Activated gamma-delta T cell treated with Interleukin-2 at 50 U/mL for 16 hours (primary cell): ENCODE results near the gene GNG2.

Experiments
- DNase-seq: peaks from one replicate; pipeline ENCODE4 v3.0.0-alpha.2; 2020

The GNG2 gene

DNA sequence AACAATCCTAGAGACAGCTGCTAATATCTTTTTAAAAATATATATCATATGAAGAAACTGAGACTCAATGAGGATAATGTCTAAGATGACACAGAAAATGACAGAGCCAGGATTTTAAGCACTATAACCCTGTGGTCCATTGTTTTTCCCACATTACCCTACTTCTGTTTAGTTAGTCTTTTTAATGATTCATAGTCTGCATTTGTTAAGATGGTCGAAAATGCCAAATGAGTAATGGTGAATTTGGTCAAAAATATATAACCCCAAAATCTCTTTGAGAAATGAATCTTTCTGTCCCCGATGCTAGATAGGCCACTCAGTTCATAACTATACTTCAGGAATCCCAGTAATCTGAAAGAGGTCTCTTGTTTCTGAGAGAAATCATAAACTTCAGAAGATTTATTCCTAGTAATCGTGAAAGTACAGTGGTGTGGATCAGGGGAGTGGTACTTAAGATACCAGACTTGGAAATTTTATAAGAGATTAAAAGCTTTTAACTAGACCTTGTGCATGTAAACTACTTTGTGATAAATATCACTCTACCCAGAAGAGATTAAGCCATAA lies 139.7 kb downstream of the GNG2 start:
- DNase-seq: no peak

GRCh38 chr14:52000696-52001095 lies 140.3 kb downstream of the GNG2 start:
- DNase-seq: no peak

DNA sequence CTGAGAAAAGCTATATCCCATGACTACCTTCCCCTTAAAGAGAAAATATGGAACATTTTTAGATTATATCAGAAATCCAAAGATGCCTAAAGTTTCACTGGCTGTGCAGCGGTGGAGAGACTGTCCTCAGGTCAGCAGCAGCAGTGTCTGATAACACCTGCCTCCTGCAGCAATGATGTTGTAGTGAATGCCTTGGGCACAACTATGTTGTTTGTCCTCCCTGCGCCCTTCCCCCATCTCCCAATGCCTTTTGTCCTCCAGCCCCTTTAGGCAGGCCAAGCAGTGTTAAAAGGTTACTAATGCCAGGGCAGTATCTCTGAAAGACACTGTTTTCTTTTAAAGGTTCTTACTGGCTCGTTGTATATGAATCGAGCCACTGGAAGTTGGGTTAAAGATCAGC lies 142.1 kb downstream of the GNG2 start:
- DNase-seq: no peak

DNA sequence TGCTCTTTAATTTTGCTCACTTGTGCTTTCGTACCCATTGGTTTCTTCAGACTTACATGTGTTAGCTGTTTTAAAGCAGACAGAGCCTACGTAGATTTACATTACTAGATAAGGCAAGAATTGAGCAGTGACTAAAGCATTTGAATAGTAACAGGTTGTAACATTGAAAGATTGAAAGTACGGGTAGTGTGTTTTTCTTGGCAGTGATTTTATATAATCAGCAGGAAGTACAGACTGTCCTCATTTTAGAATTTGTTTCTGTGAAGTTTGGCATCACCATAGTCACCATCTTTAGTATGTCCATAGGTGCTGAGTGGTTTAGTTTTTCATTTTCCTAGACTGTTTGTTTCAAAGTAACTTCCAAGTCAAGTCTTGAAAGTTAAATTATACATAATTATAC lies 142.9 kb downstream of the GNG2 start:
- no peak for DNase-seq

DNA sequence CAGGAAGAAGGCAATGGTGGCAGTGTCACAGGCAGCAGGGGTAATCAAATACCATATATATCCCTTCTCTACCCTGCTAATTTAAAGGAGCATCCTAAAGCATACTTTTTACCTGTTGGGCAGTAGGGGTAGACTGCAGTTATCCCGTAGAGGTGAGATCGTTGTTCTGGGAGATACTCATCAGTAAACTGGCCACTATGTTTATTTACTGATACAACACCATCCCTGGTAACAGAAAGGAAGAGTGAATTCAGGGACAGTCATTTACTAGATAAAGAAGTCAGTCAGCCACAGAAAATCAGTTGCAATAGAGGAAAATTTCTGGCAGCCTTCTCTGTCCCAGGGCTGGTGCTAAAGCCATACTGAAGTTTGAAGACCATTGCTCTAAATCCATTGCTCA lies 145.2 kb downstream of the GNG2 start:
- no peak for DNase-seq

DNA sequence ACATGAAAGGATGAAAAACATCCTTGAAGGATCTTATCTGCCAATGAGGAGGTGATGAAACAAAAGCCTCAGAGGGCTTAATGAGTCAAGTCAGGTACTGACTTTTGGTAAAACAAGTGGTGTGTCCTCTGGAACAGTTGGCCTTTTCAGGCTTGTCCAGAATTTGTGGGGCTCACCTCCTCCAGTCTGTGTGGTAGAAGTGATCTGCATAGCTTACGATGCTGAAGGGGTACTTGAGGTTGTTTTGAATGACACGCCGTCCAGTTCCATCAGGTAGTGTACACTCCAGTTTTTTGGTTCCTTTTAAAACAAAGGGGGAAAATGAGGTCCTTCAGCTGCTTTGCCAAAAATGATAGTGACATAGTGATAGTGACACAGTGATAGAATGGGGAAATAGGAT lies 145.9 kb downstream of the GNG2 start:
- DNase-seq: no peak

GRCh38 chr14:52007211-52007610 lies 146.8 kb downstream of the GNG2 start:
- DNase-seq: no peak

DNA sequence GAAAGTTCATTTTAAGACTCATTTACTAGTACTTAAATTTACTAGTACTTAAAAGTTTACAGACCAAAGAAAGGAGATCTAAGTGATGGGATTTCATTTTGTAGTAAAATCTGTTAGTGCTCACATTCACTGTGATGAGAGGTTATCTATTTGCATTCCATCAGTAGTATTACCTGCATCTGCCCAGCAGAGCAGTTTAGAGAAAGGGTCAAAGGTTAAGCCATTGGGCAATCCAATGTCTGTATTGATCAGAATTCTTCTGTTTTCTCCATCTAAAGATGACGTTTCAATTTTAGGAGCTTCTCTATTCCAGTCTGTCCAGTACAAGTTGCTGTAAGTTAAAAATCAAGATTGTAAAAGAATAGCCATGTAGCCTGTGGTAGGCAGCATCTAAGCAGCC lies 147.2 kb downstream of the GNG2 start:
- DNase-seq: no peak

GRCh38 chr14:52008136-52008535 lies 147.7 kb downstream of the GNG2 start:
- no peak for DNase-seq

GRCh38 chr14:52010173-52010693 lies 149.8 kb downstream of the GNG2 start:
- no peak for DNase-seq

DNA sequence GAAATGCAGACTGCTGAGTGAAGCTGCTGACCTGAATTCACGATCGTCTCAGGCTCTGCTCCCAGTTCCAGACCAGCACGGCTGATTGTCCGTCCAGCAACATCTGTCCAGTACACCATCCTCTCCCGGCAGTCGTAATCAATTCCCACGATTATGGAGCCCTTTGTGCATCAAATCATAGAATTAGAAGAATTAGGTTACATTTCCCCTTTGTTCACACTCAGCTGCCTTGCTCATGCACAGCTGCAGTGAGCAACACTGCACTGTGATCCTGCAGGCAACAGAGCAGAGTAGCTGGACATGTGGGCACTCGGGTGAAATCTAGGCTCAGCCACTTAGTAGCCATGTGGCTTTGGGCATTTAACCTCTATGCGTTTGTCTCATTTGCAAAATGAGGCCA lies 151.1 kb downstream of the GNG2 start:
- DNase-seq: no peak

- DNase-seq: no peak
Observed at GRCh38 chr14:52012635-52013034, 152.2 kb downstream of the GNG2 start.

DNA sequence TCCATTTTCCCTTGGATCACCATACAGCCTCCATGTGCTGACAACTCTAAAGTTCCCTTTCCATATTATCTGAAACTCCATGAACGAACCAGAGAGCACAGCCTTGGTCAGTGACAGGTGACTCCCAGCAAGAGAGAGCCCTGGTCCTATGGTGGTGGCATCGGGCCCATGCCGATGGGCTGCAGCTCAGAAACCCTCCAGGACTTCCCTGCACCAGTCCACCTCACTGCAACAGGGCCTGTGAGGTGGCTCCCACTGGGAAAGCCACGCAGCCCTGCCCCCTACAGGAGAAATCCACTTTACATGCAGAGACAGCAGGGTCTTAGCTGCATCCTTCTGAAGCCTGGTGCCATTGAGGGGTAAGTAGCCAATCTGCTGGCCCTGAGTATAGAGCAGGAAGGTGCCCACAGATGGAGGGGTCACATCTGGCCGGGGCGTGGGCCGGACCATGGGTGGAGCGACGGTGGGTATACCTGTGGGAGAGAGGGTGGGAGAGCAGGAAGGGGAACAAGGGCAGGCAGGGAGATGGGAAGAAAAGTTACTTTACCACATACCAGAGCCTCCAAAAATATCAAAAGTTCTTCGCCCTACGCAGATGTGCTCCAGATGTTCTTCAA lies 153.7 kb downstream of the GNG2 start:
- no peak for DNase-seq

DNA sequence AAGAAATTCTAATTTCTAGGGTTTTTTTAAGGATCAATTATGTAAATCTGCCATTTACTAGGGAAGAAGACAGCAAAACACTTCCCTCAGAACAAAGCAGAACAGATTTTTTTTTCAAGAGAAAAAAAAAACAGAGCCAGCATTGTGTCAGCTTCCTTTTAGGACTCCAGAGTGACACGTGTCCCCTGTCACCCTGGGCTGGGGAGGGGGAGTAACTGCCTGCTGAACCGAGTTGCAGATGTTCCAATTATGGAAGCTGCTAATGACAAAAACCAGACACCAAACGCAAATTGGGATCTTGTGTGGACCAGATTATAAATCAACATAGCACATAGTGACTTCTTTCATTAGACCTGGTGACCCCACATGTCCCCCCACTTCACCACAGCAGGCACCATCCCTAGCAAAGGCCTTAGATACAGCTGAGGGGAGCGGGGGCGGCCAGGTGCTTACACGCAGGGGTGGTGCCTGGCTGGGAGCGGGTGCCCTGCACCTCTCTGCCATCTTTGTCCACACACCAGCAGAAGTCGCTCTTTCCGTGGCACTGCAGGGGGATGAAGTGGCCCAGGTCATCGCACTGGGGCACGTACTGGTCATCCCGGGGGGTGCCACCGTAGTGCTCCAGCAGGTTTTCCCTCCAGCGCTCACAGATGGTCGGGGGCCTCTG lies 154.3 kb downstream of the GNG2 start:
- DNase-seq: no peak

DNA sequence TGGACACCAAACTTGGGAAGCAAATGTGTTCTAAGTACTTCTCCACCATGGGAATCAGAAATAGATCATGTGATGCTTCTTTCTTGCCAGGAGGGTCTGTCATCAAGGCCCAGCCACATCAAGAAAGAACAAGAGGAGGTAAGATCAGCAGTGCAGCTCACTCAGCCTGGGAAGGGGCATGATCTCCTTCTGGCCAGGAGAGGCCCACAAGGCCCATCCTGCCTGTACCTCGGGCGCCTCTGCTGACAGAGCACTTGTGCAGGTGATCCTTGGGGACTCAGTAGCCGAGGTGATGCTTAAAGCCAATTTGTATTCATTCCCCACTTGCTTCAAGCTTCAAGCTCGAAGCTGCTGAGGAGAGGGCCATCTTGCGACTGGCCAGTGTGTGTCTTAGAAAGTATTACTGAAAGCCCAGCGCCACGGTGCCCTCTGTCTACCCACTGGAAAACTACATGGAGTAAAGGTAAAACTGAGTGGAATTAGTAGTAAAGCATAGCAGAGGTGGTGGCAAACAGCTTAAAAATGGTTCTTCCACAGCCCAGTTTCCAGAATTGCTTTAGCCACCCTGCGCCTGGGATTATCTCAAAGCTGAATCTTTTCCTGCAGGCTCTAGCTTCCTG lies 155.1 kb downstream of the GNG2 start:
- no peak for DNase-seq

GRCh38 chr14:52018252-52018651 lies 157.8 kb downstream of the GNG2 start:
- DNase-seq: no peak

DNA sequence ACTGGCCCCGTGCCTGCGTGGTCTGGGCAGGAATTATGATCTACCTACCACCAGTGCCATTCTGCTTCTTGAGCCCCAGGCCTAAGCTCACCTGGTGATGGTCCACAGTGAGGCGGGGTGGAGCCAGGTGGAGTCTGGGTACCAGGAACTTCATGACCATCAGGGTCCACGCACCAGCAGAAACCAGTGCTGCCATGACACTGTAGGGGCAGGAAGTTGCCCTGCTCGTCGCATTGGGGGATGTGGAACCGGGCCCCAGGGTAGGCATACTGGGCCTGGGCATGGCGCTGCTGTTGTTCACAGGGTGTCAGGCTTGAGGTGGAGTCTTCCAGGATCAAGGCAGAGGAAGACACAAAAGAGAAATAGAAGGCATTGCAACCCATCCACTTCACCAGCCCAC lies 158.6 kb downstream of the GNG2 start:
- no peak for DNase-seq
